IgD-negative memory B cell (primary cell): Measurements from ENCODE around the gene FAM163B. TPM values are rescaled to one million over a fixed set of nuclear protein-coding genes. Genes with fewer than 3 reads are reported as not detected.

Experiments used
- H3K27ac Mint-ChIP-seq, 3 donors: one replicate each; pipeline ENCODE4 v1.8.0; 2020 to 2022; ENCODE audit warnings: mild to moderate bottlenecking in 3 of 3, mixed read lengths in 3 of 3, moderate library complexity in 1 of 3
- H3K27me3 Mint-ChIP-seq: one replicate; pipeline ENCODE4 v1.8.0; 2021; ENCODE audit warnings: mixed read lengths
- H3K36me3 Mint-ChIP-seq: one replicate; pipeline ENCODE4 v1.8.0; 2020; ENCODE audit warnings: mild to moderate bottlenecking, mixed read lengths
- H3K4me1 Mint-ChIP-seq, 3 donors: one replicate each; pipeline ENCODE4 v1.8.0; 2020 to 2022; ENCODE audit warnings: mixed read lengths in 3 of 3, mild to moderate bottlenecking in 1 of 3
- H3K4me3 Mint-ChIP-seq, 4 donors: one replicate each; pipeline ENCODE4 v1.8.0; 2020 to 2022; ENCODE audit warnings: mild to moderate bottlenecking in 4 of 4, mixed read lengths in 4 of 4, moderate library complexity in 3 of 4
- H3K9me3 Mint-ChIP-seq, 3 donors: one replicate each; pipeline ENCODE4 v1.8.0; 2020 to 2021; ENCODE audit warnings: mixed read lengths in 3 of 3, mild to moderate bottlenecking in 1 of 3
- polyA plus RNA-seq: library from polyadenylated mRNA; unstranded; fragments of 300-500 nt; fragmentation: Illumina TruSeq; gene quantifications from one replicate; pipeline ENCODE4 v1.2.3, GENCODE V29; 2021

The FAM163B gene
- polyA plus RNA-seq, 1 donor from 2014 or later = not detected

- H3K36me3 Mint-ChIP-seq = no peaks in the 10 kb centered on the region
- peak overlapping the region in 1 of 4 donors; percentile 12 for H3K4me3 Mint-ChIP-seq
- H3K9me3 Mint-ChIP-seq = peaks cover 0 to 2% (median 0%) of the 10 kb centered on the region in 3 donors
- peaks cover 6 to 12% (median 12%) of the 10 kb centered on the region in 3 donors for H3K4me1 Mint-ChIP-seq
- H3K27ac Mint-ChIP-seq = no peak overlapping the region
- peaks cover 22% of the 10 kb centered on the region for H3K27me3 Mint-ChIP-seq
Observed at GRCh38 chr9:133557581-133557980, 51.6 kb downstream of the FAM163B start.

DNA sequence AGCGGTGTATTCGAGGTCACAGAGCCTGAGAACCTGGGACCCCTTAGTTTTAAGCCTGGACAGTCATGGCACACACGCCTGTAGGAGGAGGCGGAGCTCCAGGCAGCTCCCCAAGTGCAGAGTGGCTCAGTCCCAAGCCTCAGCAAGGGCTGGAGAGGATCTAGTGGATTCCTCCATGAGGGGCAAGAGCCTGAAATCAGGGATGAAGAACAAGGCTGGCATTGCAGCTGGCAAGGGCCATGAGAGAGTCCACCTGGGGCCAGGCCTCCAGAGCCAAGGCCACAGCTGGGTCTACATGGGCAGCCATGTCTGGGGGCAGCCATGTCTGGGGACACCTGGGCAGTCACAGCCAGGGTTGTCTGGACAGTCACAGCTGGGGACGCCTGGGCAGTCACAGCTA is 52.8 kb downstream of the FAM163B start:
- Mint-ChIP-seq H3K27ac (no peak overlapping the region), H3K27me3 (peaks cover 22% of the 10 kb centered on the region), H3K36me3 (no peaks in the 10 kb centered on the region), H3K4me3 (no peak overlapping the region), H3K4me1 (peaks cover 6 to 12% (median 12%) of the 10 kb centered on the region in 3 donors), H3K9me3 (no peaks in the 10 kb centered on the region)

DNA sequence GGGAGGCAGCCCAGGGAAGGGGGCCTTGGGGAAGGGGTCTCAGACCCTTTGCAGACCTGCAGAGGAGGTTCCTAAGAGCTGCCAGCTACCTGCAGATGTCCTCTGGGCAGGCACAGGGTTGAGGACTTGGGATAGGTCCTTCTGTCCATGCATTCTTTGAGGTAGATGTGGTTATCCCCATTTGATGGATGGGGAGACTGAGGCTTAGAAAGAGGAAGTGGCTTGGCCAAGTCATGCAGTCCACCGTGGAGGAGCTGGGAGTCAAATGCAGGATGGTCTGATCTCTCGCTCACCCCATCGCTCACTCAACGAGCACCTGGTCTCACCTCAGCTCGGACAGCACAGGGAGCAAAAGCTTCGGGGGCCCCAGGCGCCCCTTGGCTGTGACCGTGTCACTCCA is 54.5 kb downstream of the FAM163B start:
- Mint-ChIP-seq H3K4me1 (peaks cover 6 to 12% (median 12%) of the 10 kb centered on the region in 3 donors), H3K9me3 (no peaks in the 10 kb centered on the region), H3K27me3 (peaks cover 27% of the 10 kb centered on the region)

DNA sequence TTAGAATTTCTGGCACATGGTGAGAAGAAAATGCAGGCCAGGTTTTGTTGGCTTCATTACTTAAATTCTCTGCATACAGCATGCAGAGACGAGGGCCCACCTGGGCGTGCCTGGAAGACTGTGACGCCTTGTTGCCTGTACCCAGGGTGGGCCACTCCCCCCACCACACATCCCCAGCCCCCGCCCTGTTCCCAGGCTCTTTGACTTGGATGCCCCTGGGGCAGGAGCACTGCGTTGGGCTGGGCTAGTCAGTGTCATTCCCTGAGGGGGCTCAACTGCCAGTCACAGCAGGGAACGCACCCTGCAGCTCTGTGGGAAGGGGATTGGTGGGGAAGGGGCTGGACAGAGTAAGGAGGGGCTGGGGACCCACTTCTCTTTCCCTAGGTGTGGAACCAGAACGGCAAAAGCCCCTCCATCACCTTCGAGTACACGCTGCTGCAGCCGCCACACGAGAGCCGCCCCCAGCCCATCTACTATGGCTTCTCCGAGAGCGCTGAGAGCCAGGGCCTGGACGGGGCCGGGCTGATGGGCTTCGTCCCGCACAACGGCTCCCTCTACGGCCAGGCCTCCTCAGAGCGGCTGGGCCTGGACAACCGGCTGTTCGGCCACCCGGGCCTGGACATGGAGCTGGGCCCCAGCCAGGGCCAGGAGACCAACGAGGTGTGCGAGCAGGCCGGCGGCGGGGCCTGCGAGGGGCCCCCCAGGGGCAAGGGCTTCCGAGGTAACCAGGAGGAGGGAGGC is 55.0 kb downstream of the FAM163B start:
- Mint-ChIP-seq H3K27me3 (peaks cover 27% of the 10 kb centered on the region), H3K4me1 (peaks cover 6 to 12% (median 12%) of the 10 kb centered on the region in 3 donors), H3K27ac (no peak overlapping the region), H3K4me3 (no peak overlapping the region), H3K36me3 (no peaks in the 10 kb centered on the region), H3K9me3 (no peaks in the 10 kb centered on the region)

More for the DNA sequence above, 54.5 kb downstream of the FAM163B start:
- Mint-ChIP-seq H3K36me3 (no peaks in the 10 kb centered on the region), H3K27ac (no peak overlapping the region), H3K4me3 (no peak overlapping the region)

- H3K27me3 Mint-ChIP-seq = peaks cover 18% of the 10 kb centered on the region
- no peak overlapping the region for H3K27ac Mint-ChIP-seq
- H3K36me3 Mint-ChIP-seq = no peaks in the 10 kb centered on the region
- no peaks in the 10 kb centered on the region for H3K9me3 Mint-ChIP-seq
- H3K4me1 Mint-ChIP-seq = peaks cover 2 to 3% (median 2%) of the 10 kb centered on the region in 3 donors
- no peak overlapping the region for H3K4me3 Mint-ChIP-seq
Observed at GRCh38 chr9:133553123-133553522, 56.1 kb downstream of the FAM163B start.

DNA sequence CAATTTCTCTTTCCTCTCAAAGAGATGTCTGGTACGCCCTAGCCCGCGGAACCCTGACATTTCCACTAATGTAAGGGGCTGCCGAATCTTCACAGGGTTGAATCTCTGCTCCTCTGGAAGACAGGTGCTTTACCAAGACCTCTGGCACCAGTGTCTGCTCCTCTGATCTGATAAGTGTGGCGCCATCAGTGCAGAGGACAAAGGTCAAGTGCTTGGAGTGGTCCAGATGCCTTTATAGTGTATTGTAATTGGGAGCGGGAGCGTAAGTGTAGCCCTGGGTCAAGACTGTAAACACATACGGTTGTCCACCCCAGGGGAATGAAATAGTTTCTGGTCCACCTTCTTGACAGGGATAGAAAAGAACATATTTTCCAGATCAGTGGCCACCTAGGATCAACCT is 57.0 kb downstream of the FAM163B start:
- H3K9me3 Mint-ChIP-seq = no peaks in the 10 kb centered on the region
- no peak overlapping the region for H3K27ac Mint-ChIP-seq
- H3K36me3 Mint-ChIP-seq = no peaks in the 10 kb centered on the region
- no peaks in the 10 kb centered on the region for H3K4me1 Mint-ChIP-seq
- peaks cover 15% of the 10 kb centered on the region for H3K27me3 Mint-ChIP-seq
- H3K4me3 Mint-ChIP-seq = no peak overlapping the region

DNA sequence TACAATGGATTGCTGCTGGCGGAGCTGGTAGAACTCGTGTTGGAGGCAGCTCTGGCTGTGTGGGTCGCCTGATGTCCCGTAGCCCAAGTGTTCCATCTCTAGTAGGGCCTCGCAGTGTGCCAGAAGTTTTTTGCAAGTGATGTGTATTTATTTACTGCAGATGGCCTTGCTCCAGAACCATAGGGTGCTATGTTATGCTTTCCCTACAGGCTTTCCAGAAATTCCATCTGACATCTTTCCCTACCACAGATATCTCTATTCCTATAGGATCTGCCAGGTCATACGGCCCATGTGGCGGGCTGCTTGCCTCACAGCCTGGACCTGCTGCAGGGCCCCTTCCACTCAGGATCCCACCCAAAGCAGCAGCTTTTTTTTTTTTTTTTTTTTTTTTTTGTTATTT is 57.7 kb downstream of the FAM163B start:
- Mint-ChIP-seq H3K4me3 (no peak overlapping the region), H3K36me3 (no peaks in the 10 kb centered on the region), H3K4me1 (no peaks in the 10 kb centered on the region), H3K27me3 (peaks cover 16% of the 10 kb centered on the region), H3K27ac (no peak overlapping the region), H3K9me3 (no peaks in the 10 kb centered on the region)

DNA sequence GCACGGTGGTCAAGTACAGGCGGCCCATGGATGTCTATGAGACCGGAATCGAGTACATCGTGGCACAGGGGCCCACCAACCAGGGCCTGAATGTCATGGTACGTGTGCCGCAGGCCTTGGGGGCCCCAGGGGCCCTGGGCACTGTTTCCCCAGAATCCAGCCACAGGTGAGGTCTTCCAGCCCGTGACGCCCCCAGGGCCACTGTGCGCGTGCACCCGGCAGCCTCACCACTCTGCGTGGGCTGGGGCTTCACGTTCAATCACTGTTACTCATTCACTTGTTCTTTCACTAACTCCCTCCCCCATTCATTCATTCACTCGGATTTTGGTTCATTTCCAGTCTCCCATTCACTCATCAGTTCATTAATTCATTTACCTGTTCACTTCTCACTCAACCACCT is 62.1 kb downstream of the FAM163B start:
- Mint-ChIP-seq H3K36me3 (no peaks in the 10 kb centered on the region), H3K4me3 (no peak overlapping the region), H3K27ac (no peak overlapping the region), H3K27me3 (peaks cover 14% of the 10 kb centered on the region), H3K4me1 (no peaks in the 10 kb centered on the region), H3K9me3 (no peaks in the 10 kb centered on the region)

GRCh38 chr9:133546287-133546680 is 62.9 kb downstream of the FAM163B start:
- H3K4me1 Mint-ChIP-seq = no peaks in the 10 kb centered on the region
- H3K36me3 Mint-ChIP-seq = no peaks in the 10 kb centered on the region
- no peak overlapping the region for H3K4me3 Mint-ChIP-seq
- H3K27me3 Mint-ChIP-seq = peaks cover 16% of the 10 kb centered on the region
- no peaks in the 10 kb centered on the region for H3K9me3 Mint-ChIP-seq
- no peak overlapping the region for H3K27ac Mint-ChIP-seq

- Mint-ChIP-seq H3K27me3 (peaks cover 13% of the 10 kb centered on the region), H3K4me1 (peaks cover 0 to 1% (median 0%) of the 10 kb centered on the region in 3 donors), H3K9me3 (no peaks in the 10 kb centered on the region), H3K4me3 (no peak overlapping the region), H3K36me3 (no peaks in the 10 kb centered on the region), H3K27ac (no peak overlapping the region)
Observed at GRCh38 chr9:133545494-133546286, 63.5 kb downstream of the FAM163B start.

DNA sequence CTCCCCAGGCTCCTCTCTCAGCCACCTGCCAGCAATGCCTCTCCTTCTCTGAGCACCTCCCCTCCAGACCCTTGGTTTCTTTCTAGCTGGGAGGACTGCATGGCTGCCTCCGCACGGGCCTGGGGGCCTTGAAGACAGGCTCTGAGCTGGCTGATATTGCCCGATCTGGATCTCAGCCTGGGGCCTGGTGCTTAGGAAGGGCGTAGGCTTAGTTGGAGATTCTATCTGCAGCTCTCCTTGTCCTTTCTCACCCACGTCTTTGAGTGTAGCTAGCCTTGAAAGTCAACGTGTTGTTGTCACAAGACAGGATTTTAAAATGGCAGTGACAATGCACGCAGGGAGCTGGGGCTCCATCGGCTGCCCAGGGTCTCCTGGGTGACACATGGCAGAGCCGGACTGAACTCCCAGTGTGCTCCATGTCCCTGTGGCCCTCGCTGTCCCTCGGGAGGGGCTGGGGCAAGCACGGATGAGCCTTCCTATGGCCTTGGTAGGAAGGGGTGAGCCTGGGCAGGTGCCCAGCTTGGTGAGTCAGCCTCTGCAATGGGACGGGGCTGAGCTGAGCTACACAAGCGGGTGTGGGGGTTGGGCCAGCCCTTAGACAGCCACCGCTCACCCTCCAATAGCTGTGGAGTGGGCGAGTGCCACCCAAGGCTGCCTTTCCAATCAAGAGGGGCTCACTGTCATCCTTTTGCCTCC is 65.3 kb downstream of the FAM163B start:
- H3K4me1 Mint-ChIP-seq = peaks cover 0 to 5% (median 3%) of the 10 kb centered on the region in 3 donors
- H3K4me3 Mint-ChIP-seq = no peak overlapping the region
- H3K27me3 Mint-ChIP-seq = peaks cover 25% of the 10 kb centered on the region
- H3K27ac Mint-ChIP-seq = no peak overlapping the region
- no peaks in the 10 kb centered on the region for H3K9me3 Mint-ChIP-seq
- no peaks in the 10 kb centered on the region for H3K36me3 Mint-ChIP-seq

DNA sequence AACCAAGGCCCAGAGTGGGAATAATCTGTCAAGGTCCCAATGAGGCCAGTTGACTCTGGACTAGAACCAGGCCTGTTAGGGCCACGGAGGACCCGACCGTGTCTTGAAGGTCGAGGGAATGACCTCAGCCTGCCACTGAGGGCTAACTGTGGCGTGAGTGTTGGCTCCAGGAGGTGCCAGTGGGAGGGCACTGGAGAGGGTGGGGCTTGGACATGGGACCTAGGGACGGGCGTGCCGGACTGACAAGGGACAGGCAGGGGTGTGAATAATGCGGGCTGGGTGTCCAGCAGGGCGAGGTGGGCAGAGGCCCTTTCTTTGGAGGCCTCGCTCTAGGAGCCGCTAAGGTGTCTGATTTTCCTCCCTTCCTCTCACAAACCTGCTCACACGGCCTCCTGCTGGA is 67.2 kb downstream of the FAM163B start:
- Mint-ChIP-seq H3K27ac (no peak overlapping the region), H3K4me3 (no peak overlapping the region), H3K36me3 (no peaks in the 10 kb centered on the region), H3K4me1 (peaks cover 0 to 5% (median 3%) of the 10 kb centered on the region in 3 donors), H3K9me3 (no peaks in the 10 kb centered on the region), H3K27me3 (peaks cover 22% of the 10 kb centered on the region)

- Mint-ChIP-seq H3K27me3 (peaks cover 23% of the 10 kb centered on the region), H3K36me3 (no peaks in the 10 kb centered on the region), H3K4me1 (peaks cover 0 to 5% (median 3%) of the 10 kb centered on the region in 3 donors), H3K4me3 (peak overlapping the region in 3 of 4 donors; percentile 63 to 79 (median 78)), H3K9me3 (no peaks in the 10 kb centered on the region), H3K27ac (no peak overlapping the region)
Observed at GRCh38 chr9:133540698-133541025, 68.5 kb downstream of the FAM163B start.

- Mint-ChIP-seq H3K36me3 (no peaks in the 10 kb centered on the region), H3K9me3 (no peaks in the 10 kb centered on the region), H3K27me3 (peaks cover 27% of the 10 kb centered on the region), H3K4me1 (peaks cover 0 to 5% (median 3%) of the 10 kb centered on the region in 3 donors), H3K27ac (no peak overlapping the region), H3K4me3 (peak overlapping the region in 3 of 4 donors; percentile 63 to 79 (median 78))
Observed at GRCh38 chr9:133539991-133540697, 69.0 kb downstream of the FAM163B start.
